ENCODE data around the gene SH3TC1.

SH3TC1 gene

DNA sequence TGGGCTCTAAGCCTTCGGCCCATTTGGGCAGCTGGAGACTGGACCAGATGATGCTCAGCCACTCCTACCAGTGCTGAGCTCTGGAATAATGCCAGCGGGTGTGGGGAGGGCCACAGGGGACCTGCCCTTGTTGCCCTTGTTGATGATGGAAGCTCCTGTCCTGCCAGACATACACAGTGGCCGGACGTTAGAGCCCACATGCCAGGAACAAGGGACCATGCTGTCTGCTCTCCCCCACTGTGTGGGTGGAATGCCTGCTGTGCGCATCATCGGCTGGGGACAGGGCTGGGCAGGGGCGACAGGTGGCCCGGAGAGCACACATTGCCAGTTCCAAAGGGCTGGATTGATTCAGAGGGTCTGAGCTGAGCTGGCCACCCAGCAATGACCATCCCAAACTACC is 42.5 kb upstream of the SH3TC1 start:
- no peaks in the 10 kb centered on the region for H3K27me3 ChIP-seq (ENCODE audit: insufficient read depth, low read length)
- no peak for TF ChIP-seq EZH2 (IDR thresholded peaks at IDR 0.05; ENCODE audit: borderline replicate concordance, low read length)
- TF ChIP-seq, protein P1, sequence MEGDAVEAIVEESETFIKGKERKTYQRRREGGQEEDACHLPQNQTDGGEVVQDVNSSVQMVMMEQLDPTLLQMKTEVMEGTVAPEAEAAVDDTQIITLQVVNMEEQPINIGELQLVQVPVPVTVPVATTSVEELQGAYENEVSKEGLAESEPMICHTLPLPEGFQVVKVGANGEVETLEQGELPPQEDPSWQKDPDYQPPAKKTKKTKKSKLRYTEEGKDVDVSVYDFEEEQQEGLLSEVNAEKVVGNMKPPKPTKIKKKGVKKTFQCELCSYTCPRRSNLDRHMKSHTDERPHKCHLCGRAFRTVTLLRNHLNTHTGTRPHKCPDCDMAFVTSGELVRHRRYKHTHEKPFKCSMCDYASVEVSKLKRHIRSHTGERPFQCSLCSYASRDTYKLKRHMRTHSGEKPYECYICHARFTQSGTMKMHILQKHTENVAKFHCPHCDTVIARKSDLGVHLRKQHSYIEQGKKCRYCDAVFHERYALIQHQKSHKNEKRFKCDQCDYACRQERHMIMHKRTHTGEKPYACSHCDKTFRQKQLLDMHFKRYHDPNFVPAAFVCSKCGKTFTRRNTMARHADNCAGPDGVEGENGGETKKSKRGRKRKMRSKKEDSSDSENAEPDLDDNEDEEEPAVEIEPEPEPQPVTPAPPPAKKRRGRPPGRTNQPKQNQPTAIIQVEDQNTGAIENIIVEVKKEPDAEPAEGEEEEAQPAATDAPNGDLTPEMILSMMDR (IDR thresholded peaks at IDR 0.05; ENCODE audit: low read length): no peak
- H3K9me3 ChIP-seq (ENCODE audit: low read length): no peaks in the 10 kb centered on the region
- H3K27ac ChIP-seq (ENCODE audit: low read depth, low read length, poor library complexity, severe bottlenecking): no peak overlapping the region
- no peak overlapping the region for H3K4me2 ChIP-seq (ENCODE audit: low read length)
- no peak overlapping the region for H2AFZ ChIP-seq (ENCODE audit: low read length)
- no peak overlapping the region for H3K9ac ChIP-seq (ENCODE audit: low read length)
- H3K4me1 ChIP-seq (ENCODE audit: insufficient read depth, low read length, severe bottlenecking): peaks cover 13% of the 10 kb centered on the region
- no peaks in the 10 kb centered on the region for H3K79me2 ChIP-seq (ENCODE audit: insufficient read depth, low read length)
- no peak overlapping the region for H3K4me3 ChIP-seq (ENCODE audit: low read depth, low read length, poor library complexity, severe bottlenecking)
- H3K9me2 ChIP-seq (ENCODE audit: low read depth, low read length): no peaks in the 10 kb centered on the region
- no peaks in the 10 kb centered on the region; the same call in 1 of the 2 replicates for H3K36me3 ChIP-seq (ENCODE audit: insufficient read depth, low read length)
- H4K20me1 ChIP-seq (ENCODE audit: insufficient read depth, low read length): no peaks in the 10 kb centered on the region
- H3F3A ChIP-seq (ENCODE audit: insufficient read depth, low read length): no peaks in the 10 kb centered on the region

DNA sequence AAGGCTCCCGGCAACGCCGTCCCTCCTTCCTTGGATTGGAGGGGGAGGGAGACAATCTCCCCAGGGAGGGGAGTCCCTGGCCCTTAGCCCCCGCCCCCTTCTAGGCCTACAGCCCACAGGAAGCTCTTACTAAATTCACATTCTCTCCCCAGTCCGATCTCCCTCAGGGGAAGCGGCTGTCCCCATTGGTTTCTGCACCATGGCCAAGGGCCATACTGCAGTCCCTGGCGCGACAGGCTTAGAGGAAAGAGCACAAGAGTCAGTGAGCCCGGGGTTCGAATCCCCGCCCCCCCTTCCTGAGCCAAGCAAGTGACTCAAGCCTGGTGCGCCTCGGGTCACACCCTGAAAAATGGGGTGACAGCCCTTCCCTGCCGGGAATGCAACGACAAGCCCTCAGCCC is 41.6 kb upstream of the SH3TC1 start:
- no peaks in the 10 kb centered on the region for H3F3A ChIP-seq (ENCODE audit: insufficient read depth, low read length)
- H3K9ac ChIP-seq (ENCODE audit: low read length): no peak overlapping the region
- peaks cover 20% of the 10 kb centered on the region for H3K4me1 ChIP-seq (ENCODE audit: insufficient read depth, low read length, severe bottlenecking)
- H3K9me3 ChIP-seq (ENCODE audit: low read length): no peaks in the 10 kb centered on the region
- H3K27me3 ChIP-seq (ENCODE audit: insufficient read depth, low read length): no peaks in the 10 kb centered on the region
- H3K9me2 ChIP-seq (ENCODE audit: low read depth, low read length): no peaks in the 10 kb centered on the region
- no peak overlapping the region for H3K27ac ChIP-seq (ENCODE audit: low read depth, low read length, poor library complexity, severe bottlenecking)
- no peaks in the 10 kb centered on the region; the same call in 1 of the 2 replicates for H3K36me3 ChIP-seq (ENCODE audit: insufficient read depth, low read length)
- H3K79me2 ChIP-seq (ENCODE audit: insufficient read depth, low read length): no peaks in the 10 kb centered on the region
- no peaks in the 10 kb centered on the region for H4K20me1 ChIP-seq (ENCODE audit: insufficient read depth, low read length)
- H2AFZ ChIP-seq (ENCODE audit: low read length): no peak overlapping the region
- H3K4me3 ChIP-seq (ENCODE audit: low read depth, low read length, poor library complexity, severe bottlenecking): peak overlapping the region; percentile 56
- no peak overlapping the region; the same call in 1 of the 2 replicates for H3K4me2 ChIP-seq (ENCODE audit: low read length)
- TF ChIP-seq, protein P1 (IDR thresholded peaks at IDR 0.05; ENCODE audit: low read length): no peak
- TF ChIP-seq EZH2 (IDR thresholded peaks at IDR 0.05; ENCODE audit: borderline replicate concordance, low read length): no peak

GRCh38 chr4:8157944-8158709 is 41.0 kb upstream of the SH3TC1 start:
- H3K79me2 ChIP-seq (ENCODE audit: insufficient read depth, low read length): no peaks in the 10 kb centered on the region
- no peak overlapping the region for H3K27ac ChIP-seq (ENCODE audit: low read depth, low read length, poor library complexity, severe bottlenecking)
- peak overlapping the region; percentile 56 for H3K4me3 ChIP-seq (ENCODE audit: low read depth, low read length, poor library complexity, severe bottlenecking)
- no peaks in the 10 kb centered on the region for H3F3A ChIP-seq (ENCODE audit: insufficient read depth, low read length)
- peaks cover 26% of the 10 kb centered on the region for H3K4me1 ChIP-seq (ENCODE audit: insufficient read depth, low read length, severe bottlenecking)
- TF ChIP-seq EZH2 (IDR thresholded peaks at IDR 0.05; ENCODE audit: borderline replicate concordance, low read length): no peak
- TF ChIP-seq, protein P1 (IDR thresholded peaks at IDR 0.05; ENCODE audit: low read length): no peak
- H3K27me3 ChIP-seq (ENCODE audit: insufficient read depth, low read length): no peaks in the 10 kb centered on the region
- H3K36me3 ChIP-seq (ENCODE audit: insufficient read depth, low read length): no peaks in the 10 kb centered on the region; the same call in 1 of the 2 replicates
- no peaks in the 10 kb centered on the region for H4K20me1 ChIP-seq (ENCODE audit: insufficient read depth, low read length)
- H2AFZ ChIP-seq (ENCODE audit: low read length): no peak overlapping the region
- H3K9me2 ChIP-seq (ENCODE audit: low read depth, low read length): no peaks in the 10 kb centered on the region
- peak overlapping the region; percentile 35; the same call in 1 of the 2 replicates for H3K9ac ChIP-seq (ENCODE audit: low read length)
- no peaks in the 10 kb centered on the region for H3K9me3 ChIP-seq (ENCODE audit: low read length)
- peak overlapping the region; percentile 64 for H3K4me2 ChIP-seq (ENCODE audit: low read length)
